ENCODE results near the gene HOXD11.

The HOXD11 gene

DNA sequence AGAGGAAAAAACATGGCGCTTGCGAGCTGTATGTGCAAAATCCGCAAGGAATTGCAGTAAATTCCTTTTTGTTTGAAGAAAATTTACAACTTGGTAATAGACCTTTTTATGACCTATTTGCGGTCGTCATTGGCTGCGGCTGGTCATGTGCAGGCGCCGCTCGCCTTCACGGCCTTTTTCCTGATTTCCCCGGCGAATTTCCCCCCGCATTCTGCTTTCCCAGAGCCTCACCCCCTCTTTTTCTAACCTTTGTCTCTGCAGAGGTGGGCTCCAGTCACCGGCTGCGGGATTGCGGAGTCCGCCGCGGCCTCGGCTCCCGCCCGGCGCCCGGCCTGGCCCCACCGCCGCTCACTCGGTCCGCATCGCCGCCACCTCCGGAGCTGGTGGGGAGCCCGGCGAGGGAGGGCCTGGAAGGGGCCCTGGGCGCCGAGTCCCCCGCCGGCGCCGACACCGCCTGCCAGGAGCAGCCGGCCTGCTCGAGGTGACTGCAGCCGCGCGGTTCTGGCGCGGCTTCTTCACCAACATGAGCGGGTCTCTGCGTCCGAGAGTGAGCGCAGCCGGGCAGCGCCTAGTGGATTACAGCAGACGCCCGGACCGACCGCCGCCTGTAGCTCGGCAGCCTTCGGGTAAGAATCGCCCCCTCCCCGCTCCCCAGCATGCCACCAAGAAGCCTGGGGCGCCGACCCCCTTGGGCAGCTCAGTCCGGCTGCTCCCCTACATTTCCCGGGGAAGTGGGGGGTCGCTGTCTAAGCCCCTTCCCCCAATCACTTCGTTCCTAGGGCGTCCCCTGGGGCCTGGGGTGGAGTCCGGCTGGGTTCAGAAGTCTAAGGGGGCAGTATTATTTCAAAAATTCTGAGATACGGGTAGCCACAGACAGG, 29.5 kb downstream of the HOXD11 start:
- DNase-seq, result no peak

- DNase-seq, result no peak
Measured at GRCh38 chr2:176137252-176137580, 30.1 kb downstream of the HOXD11 start.

GRCh38 chr2:176137906-176138305, 30.8 kb downstream of the HOXD11 start:
- no peak for DNase-seq

GRCh38 chr2:176138526-176138922, 31.4 kb downstream of the HOXD11 start:
- DNase-seq, result no peak

GRCh38 chr2:176138923-176139660, 32.0 kb downstream of the HOXD11 start:
- no peak for DNase-seq

DNA sequence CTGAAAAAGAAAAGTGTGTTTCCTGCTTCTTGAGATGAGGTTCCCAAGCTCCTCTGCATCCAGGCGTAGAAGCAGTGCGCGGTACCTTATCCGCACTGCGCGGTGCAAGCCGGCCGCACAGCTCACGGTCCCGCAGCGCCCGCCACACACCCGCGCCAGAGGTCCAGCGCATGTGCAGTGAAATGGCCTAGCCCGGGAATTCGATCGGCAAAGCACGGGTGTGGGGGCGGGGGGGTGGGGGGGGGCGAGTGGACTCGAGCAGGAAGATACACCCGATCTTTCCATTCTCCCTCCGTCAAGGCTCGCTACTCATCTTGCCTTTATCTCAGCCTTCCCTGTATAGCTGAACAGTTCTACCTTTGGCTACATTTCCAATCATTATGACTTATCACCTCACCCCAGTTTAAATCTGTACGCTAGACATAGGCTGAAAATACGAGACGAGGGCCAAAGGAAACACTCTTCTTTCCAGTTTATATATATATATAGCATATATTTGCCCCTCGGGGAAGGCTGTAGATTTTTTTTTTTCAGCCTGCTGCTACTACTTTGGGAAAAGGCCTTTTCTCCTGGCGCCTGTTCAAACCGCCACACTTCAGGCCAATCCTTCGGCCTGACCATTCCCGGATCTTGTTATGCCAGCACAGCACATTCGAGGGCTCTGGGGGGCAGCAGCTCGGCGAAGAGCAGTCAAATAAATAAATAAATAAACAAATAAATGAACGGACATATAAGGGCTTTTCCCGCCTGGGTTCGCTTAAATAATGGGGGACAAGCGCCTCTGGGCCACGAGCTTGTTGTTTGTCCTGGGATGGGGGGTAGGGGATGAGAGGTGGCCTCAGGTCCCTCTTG, 32.8 kb downstream of the HOXD11 start:
- no peak for DNase-seq

GRCh38 chr2:176140513-176141317, 33.6 kb downstream of the HOXD11 start:
- peak; percentile 60 for DNase-seq

DNA sequence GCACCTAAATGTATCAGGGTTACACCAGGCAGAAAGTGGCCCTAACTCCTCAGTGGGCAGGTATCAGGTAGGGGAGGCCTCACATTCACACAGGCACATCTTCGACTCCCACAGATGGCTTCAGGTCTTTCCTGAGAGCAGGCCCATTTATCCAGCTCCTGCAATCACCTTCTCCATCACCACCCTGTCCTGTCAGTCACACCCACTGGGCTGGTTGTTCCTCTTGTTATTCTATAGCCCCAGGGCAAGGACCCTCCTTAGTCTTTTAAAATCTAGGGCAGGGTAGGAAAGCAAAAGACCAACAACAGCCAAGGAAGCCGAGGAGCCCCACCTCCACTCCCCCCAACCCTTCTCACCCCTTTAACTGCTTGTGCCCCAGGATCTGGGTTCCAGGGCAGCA, 35.2 kb downstream of the HOXD11 start:
- no peak for DNase-seq

- DNase-seq, result no peak
Measured at GRCh38 chr2:176145085-176145969, 38.2 kb downstream of the HOXD11 start.

GRCh38 chr2:176146101-176146500, 39.0 kb downstream of the HOXD11 start:
- no peak for DNase-seq

GRCh38 chr2:176146645-176147044, 39.6 kb downstream of the HOXD11 start:
- no peak for DNase-seq

GRCh38 chr2:176147210-176147799, 40.2 kb downstream of the HOXD11 start:
- no peak for DNase-seq

GRCh38 chr2:176147800-176148496, 40.9 kb downstream of the HOXD11 start:
- no peak for DNase-seq

DNA sequence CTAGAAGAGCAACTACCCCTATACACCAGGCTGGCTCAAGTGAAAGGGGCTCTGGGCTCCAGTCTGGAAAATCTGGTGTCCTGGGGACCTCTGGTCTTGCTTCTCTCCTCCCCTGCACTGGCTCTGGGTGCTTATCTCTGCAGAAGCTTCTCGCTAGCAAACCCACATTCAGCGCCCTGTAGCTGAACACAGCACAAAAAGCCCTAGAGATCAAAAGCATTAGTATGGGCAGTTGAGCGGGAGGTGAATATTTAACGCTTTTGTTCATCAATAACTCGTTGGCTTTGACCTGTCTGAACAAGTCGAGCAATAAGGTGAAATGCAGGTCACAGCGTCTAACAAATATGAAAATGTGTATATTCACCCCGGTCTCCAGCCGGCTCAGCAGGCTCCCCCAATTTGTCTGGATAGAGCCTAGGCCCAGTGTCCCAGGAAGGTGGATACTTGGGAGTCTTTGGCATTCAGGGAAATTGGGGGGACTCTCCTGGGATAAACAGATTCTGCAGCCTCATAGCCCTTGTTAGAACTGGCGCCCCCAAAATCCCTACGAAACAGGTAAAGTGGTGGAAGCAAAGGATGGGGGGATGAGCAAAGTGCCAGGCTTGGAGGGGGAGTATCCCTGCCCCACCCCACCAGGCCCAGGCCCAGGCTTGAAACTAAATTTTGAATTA, 41.8 kb downstream of the HOXD11 start:
- DNase-seq, result no peak

- no peak for DNase-seq
Measured at GRCh38 chr2:176149481-176149938, 42.4 kb downstream of the HOXD11 start.

- no peak for DNase-seq
Measured at GRCh38 chr2:176149939-176150583, 43.0 kb downstream of the HOXD11 start.

- DNase-seq, result no peak
Measured at GRCh38 chr2:176150584-176151441, 43.7 kb downstream of the HOXD11 start.

Data from CD4-positive, alpha-beta T cell treated with Interleukin-12 subunit alpha and Interleukin-12 subunit beta, for 1 hour (primary cell).